ENCODE results near the gene OAF.

The OAF gene

DNA sequence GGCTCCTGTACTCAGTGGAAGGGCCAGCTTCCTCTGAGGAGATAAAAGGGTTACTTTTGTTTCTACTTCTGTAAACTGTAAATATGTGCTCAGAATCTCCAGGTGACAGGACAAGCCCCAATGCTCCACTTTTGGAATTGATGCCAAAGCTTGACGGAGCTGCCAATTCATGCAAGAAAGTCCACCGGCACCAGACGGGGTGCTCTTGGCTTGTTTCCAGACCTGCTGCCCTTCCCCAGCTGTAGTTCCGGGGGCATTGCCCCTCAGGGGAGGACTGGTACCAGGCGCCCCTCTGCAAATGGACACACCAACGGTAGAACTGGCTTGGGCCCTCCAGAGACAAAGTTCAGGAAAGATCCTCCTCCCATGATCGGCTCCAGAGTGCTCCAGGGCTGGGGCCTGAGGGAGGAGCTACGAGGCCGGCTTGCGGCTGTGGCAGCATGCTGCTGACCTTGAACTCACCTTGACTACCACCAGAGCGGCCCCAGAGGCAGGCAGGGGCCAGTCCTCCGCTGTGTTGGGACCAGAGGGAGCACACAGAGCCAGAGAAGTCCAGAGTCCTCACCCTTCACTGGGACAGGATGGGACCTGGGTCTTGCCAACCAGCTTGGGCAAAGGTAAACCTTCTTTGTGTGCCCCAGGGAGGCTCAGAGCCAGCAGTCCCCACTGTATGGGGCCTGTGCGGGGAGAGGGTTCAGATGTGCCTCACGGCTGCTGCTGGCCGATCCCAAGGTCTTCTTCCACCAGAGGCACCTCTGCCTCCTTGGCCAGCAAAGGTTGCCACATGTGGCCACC is 17.8 kb upstream of the OAF start:
- no peak for DNase-seq (ENCODE audit: extremely low read depth, insufficient read length)
- Histone ChIP-seq H3K36me3 (ENCODE audit: control insufficient read depth, insufficient read depth, low read length) (no peaks in the 10 kb centered on the region), H3K4me3 (replicated peaks; ENCODE audit: low read depth, low read length) (no peak overlapping the region), H3K27me3 (replicated peaks; ENCODE audit: control insufficient read depth, insufficient read depth, low read length) (peaks cover 3% of the 10 kb centered on the region; the same call in 1 of the 2 replicates)
- TF ChIP-seq, protein P1, sequence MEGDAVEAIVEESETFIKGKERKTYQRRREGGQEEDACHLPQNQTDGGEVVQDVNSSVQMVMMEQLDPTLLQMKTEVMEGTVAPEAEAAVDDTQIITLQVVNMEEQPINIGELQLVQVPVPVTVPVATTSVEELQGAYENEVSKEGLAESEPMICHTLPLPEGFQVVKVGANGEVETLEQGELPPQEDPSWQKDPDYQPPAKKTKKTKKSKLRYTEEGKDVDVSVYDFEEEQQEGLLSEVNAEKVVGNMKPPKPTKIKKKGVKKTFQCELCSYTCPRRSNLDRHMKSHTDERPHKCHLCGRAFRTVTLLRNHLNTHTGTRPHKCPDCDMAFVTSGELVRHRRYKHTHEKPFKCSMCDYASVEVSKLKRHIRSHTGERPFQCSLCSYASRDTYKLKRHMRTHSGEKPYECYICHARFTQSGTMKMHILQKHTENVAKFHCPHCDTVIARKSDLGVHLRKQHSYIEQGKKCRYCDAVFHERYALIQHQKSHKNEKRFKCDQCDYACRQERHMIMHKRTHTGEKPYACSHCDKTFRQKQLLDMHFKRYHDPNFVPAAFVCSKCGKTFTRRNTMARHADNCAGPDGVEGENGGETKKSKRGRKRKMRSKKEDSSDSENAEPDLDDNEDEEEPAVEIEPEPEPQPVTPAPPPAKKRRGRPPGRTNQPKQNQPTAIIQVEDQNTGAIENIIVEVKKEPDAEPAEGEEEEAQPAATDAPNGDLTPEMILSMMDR (IDR thresholded peaks at IDR 0.05; ENCODE audit: insufficient read depth, low read length, poor library complexity, severe bottlenecking) = no peak

DNA sequence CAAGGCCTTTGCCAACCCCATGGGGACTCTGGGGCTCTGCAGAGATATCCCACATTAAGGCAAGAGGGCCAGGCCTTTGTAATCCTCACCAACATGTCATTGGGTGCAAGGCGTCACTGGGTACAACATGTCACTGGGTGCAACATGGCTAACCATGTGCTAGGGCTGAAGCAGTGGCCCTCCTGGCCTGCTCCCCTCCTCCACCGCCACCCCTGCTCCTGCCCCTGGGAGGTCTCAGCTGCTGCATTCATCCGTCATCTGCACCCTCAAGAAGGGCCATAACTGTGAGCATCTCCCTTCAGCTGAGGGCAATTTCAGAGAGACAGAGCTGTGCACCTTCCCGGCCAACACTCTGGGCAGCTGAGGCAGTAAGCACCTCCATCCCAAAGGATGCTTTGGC is 16.7 kb upstream of the OAF start:
- TF ChIP-seq, protein P1 (IDR thresholded peaks at IDR 0.05; ENCODE audit: insufficient read depth, low read length, poor library complexity, severe bottlenecking) = no peak
- H3K4me3 ChIP-seq (replicated peaks; ENCODE audit: low read depth, low read length) = no peak overlapping the region
- DNase-seq (ENCODE audit: extremely low read depth, insufficient read length) = no peak
- peaks cover 1% of the 10 kb centered on the region; the same call in 1 of the 2 replicates for H3K27me3 ChIP-seq (replicated peaks; ENCODE audit: control insufficient read depth, insufficient read depth, low read length)
- H3K36me3 ChIP-seq (ENCODE audit: control insufficient read depth, insufficient read depth, low read length) = no peaks in the 10 kb centered on the region

DNA sequence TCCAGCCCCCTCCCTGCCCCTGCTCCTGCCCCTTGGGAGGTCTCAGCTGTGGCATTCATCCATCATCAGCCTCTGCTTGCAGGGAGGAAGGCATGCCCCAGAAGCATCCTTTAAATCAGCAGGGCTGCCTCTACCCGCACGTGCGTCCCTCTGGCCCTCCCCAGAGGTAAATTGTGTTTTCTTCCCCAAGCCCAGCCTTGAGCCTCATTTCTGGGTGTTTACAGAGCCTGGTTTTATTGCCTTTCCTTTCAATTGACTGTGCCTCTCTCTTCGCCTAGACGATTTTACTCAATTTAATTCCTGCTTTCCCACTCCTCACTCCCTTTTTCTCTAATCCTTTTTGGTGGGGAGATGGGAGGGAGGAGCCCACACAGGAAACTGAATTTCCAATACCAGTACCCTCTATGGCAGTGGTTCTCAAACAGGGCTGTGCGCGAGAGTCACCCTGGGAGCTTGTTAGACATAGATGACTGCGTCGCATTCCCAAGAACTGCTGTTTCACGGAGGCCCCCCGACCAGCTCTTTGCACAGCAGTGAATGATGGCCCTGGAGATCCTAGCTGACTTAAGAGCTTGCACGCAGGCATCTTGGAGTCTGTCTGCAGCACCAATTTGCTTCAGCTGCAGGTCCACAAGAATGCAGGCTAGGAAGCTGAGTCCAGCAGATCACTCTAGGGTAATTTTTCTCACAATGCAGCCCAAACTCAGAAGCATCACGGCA is 15.1 kb upstream of the OAF start:
- no peaks in the 10 kb centered on the region for H3K36me3 ChIP-seq (ENCODE audit: control insufficient read depth, insufficient read depth, low read length)
- TF ChIP-seq, protein P1 (IDR thresholded peaks at IDR 0.05; ENCODE audit: insufficient read depth, low read length, poor library complexity, severe bottlenecking) = no peak
- H3K4me3 ChIP-seq (replicated peaks; ENCODE audit: low read depth, low read length) = no peak overlapping the region
- peaks cover 1% of the 10 kb centered on the region; the same call in 1 of the 2 replicates for H3K27me3 ChIP-seq (replicated peaks; ENCODE audit: control insufficient read depth, insufficient read depth, low read length)
- DNase-seq (ENCODE audit: extremely low read depth, insufficient read length) = no peak

DNA sequence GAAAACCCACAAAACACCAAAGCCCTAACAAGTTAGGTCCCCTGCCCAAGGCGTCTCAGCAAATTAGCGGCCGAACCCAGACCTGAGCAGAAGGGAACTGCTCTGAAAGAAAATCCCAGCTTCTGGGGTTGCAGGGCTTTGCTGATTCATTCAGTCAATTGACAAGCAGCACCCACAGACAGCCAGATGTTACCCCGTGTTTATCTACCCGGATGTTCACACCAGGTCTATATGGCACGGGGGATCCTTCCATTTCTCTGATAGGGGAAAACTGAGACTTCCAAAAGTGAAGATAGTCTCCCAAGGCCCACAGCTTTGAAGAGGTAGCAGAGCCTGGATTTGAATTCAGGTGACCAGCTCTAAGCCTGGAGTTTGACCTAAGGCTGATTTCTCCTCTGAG is 14.0 kb upstream of the OAF start:
- Histone ChIP-seq H3K4me3 (replicated peaks; ENCODE audit: low read depth, low read length) (no peak overlapping the region), H3K27me3 (replicated peaks; ENCODE audit: control insufficient read depth, insufficient read depth, low read length) (peaks cover 1% of the 10 kb centered on the region; the same call in 1 of the 2 replicates), H3K36me3 (ENCODE audit: control insufficient read depth, insufficient read depth, low read length) (no peaks in the 10 kb centered on the region)
- no peak for DNase-seq (ENCODE audit: extremely low read depth, insufficient read length)
- TF ChIP-seq, protein P1 (IDR thresholded peaks at IDR 0.05; ENCODE audit: insufficient read depth, low read length, poor library complexity, severe bottlenecking) = no peak

DNA sequence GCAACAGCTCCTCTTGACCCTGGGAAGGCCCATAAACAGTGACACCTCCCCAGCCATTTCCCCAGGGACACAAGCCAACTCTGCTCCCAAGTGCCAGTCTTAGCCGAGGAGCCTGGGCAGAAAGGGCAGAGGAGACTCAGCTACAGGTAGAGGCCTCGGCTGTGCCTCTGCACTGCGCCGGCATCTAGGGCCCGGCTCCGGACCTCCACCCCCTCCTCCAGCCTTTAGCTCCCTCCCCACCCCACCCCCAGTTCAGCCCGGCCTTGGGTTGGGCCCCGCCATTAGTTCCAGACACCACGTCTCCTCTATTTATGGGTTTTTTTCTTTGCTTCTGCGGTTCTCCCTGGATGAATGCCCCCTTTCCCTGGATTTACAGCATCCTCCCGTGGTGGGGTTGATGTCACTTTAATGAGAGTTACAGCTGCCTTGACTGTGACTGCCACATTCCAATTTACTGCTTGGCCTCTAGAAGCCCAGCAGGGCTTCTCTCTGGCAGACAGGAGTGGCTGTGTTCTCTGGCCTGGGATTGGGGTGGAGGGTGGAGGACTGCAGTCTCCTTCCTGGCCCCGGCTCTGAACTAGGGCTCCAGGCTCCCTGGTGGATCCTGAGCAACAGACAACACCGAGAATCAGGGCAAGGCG is 13.5 kb upstream of the OAF start:
- Histone ChIP-seq H3K4me3 (replicated peaks; ENCODE audit: low read depth, low read length) (no peak overlapping the region), H3K27me3 (replicated peaks; ENCODE audit: control insufficient read depth, insufficient read depth, low read length) (peaks cover 1% of the 10 kb centered on the region; the same call in 1 of the 2 replicates), H3K36me3 (ENCODE audit: control insufficient read depth, insufficient read depth, low read length) (no peaks in the 10 kb centered on the region)
- no peak for DNase-seq (ENCODE audit: extremely low read depth, insufficient read length)
- TF ChIP-seq, protein P1 (IDR thresholded peaks at IDR 0.05; ENCODE audit: insufficient read depth, low read length, poor library complexity, severe bottlenecking) = no peak
